HG03060 (cell line): ENCODE data around the gene PFKL.
"Not testable (repeated sequence)": the region's sequence is repeated elsewhere in the genome, so short reads cannot be mapped to it uniquely, and the experiment has no call there.

Source experiments
- ATAC-seq: cut with Tn5 transposase; IDR thresholded peaks from one replicate; pipeline ENCODE4 v1.9.1; 2021; ENCODE audit warnings: low read depth, moderate number of reproducible peaks; ENCODE audit not compliant: unreplicated experiment

The PFKL gene

DNA sequence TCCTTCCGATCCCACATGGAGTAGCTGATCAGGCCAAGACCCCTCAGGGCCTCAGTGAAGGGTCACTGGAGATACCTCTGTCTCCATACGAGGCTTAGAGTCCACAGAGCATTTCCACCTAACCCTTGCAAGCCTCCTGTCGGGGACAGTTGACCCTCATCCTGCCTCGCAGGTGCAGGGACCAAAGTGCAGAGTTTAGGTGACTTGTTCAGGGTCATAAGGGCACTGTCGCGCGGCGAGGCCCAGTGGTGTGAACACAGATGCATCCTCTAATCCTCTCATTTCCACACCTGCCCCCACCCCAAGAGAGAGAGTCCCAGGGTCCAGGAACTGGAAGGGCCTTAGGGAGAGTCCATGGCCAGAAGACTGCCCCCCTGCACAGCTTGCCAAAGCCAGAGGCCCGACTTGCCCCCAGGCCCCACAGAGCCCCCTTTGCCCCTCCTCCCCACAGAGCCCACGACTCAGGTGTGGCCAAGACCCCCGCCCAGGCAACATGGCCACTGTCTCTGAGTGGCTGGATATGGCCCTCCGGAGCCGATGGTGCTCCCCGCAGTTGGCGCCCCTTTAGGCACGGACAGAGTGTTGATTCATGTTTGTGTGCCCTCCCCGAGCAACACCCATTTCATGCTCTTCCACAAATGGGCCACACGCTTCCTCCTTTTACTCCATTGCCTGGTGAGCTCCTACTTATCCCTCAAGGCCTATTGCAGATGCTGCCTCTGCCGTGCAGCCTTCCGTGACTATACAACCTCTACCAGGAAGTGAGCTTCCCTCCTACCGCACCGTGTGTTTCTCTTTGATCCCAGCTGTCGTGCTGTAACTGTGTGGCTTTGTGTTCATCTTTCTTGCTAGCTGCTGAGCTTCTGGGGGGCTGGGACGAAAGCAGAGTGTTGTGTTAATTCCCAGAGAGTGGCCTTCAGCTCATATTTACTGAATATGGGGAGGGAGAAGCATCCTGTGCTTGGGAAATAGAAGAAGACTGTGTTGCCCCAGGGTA is 55.2 kb downstream of the PFKL start:
- no peak for ATAC-seq

DNA sequence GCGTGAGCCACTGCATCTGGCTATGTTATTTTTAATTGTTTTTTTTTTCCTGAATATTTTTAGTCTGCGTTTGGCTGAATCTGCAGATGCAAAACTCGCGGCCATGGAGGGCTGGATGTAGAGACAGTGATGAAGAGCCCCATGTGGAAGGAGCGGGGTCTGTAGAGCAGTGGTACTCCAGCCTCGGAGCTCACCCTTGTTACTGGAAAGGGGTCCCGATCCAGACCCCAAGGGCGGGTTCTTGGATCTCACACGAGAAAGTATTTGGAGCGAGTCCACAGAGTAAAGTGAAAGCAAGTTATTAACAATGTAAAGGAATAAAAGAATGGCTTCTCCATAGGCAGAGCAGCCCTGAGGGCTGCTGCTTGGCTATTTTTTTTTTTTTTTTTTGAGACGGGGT is 56.3 kb downstream of the PFKL start:
- no peak for ATAC-seq

DNA sequence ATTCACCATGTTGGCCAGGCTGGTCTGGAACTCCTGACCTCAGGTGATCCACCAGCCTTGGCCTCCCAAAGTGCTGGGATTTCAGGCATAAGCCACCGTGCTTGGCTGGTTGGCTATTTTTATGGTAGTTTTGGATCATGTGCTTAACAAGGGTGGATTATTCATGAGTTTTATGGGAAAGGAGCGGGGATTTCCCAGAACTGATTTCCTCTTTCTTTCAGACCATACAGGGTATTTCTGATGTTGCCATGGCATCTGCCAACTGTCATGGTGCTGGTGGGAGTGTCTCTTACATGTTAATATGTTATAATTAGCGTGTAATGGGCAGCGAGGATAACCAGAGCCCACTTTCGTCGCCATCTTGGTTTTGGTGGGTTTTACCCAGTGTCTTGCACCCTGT is 56.8 kb downstream of the PFKL start:
- no peak for ATAC-seq

- ATAC-seq = no peak
Observed at GRCh38 chr21:44357064-44357837, 57.4 kb downstream of the PFKL start.

DNA sequence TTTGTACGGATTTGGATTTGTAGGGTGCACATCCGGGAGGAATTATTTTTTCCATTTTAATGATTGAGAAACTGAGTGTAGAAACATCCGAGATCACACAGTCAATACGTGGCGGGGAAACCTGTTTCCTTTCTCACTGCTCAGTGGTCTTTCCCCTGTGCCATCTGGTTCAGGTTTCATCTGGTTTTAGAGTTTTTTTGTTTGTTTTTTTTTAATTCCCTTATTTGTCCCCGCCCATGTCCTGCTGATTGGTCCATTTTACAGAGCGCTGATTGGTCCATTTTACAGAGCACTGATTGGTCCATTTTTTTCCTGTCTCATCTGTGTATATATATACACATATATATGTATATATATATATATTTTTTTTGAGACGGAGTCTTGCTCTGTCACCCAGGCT is 59.5 kb downstream of the PFKL start:
- ATAC-seq = no peak

DNA sequence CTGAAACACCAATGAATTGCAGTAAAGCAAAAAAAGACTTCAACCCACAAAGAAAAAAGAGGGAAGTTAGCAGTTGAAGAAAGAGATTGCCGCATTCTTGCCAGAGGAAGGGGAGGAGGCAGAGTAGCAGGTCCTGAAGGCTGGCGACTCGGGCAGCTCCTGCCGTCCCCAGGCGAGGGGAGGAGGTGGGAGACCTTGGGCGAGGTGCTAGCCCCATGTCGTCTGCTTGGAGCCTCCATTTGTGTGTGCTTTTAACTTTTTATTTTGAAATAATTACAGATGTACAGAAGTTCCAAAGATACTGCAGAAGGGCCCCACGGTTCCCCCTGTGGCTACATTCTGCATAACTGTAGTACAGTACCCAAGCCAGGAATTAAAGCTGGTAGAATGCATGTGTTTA is 60.3 kb downstream of the PFKL start:
- ATAC-seq = no peak

GRCh38 chr21:44361903-44362302 is 62.0 kb downstream of the PFKL start:
- ATAC-seq = not testable (repeated sequence)

DNA sequence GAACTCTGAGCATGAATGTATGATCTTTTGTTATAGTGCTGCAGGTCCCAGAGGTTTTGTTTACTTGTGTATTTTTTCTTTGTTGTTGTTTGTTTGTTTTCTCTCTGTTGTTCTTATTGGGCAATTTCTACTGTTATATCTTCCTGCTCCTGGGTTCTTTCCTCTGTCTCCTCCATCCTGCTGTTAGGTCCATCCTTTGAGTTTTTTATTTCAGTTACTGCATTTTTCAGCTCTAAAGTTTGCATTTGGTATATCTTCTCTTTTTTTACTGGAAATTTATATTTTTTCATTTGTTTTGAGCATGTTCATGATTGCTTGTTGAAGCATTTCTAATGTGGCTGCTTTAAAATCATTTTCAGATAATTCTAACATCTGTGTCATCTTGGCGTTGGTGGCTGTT is 63.4 kb downstream of the PFKL start:
- no peak for ATAC-seq

- ATAC-seq = no peak
Observed at GRCh38 chr21:44364151-44365053, 64.5 kb downstream of the PFKL start.

DNA sequence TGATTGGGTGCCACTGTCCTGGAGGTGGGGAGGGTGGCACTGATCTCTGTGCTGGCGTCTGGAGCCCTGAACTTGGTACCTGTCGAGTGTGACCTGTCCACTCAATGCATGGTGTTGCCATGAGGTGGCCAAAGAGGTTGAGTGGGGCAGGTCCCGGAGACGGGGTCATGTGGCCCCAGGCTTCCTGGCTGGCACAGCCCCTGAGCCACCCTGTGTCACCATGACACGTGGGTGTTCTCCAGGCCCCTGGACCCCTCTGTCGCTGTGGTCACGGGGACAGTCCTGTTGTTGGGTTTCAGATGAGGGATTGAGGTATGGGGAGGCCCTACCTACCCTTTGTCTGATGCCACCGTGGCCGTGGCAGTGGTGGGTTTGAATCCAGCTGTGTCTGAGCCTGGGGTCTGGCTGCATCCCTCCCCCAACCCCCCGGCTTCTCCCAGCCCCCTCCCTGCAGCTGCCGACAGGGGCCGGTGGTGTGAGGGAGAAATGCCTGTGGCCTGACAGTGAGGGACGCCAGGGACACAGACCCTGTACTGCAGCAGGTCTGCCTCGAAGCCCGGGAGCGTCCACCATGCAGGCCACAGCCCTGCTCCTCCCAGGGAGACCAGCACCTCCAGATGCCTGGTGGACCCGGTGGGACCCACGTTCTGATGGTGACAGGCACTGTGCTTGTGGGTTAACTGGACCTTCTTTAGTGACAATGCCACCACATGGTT is 65.6 kb downstream of the PFKL start:
- no peak for ATAC-seq

DNA sequence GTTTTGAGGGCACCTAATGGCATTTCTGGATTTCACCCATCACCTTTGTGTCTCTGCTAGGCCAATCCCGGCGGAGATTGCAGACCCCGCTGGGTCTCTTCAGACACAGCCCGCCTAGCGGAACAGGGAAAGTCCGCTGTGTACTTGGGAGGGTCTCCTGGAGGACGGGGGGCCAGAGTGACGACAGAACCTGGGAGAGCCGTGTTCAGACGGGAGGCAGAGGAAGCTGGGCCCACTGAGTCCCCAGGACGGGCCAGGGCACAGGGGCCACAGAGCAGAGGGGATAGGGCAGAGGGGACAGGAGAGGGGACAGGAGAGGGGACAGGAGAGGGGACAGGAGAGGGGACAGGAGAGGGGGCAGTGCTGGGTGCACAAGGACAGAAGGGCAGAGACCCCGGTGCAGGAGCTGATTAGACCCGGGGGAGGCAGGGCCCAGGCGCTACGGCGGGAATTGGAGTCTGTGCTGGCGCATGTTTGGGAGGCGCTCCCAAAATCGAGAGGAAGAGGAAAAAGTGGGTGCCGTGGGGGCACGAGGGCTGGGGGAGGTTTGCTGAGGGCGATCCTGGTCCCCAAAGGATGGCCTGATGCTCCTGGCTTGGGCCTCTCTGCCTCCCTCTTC is 66.2 kb downstream of the PFKL start:
- no peak for ATAC-seq

GRCh38 chr21:44366586-44367211 is 66.8 kb downstream of the PFKL start:
- no peak for ATAC-seq

DNA sequence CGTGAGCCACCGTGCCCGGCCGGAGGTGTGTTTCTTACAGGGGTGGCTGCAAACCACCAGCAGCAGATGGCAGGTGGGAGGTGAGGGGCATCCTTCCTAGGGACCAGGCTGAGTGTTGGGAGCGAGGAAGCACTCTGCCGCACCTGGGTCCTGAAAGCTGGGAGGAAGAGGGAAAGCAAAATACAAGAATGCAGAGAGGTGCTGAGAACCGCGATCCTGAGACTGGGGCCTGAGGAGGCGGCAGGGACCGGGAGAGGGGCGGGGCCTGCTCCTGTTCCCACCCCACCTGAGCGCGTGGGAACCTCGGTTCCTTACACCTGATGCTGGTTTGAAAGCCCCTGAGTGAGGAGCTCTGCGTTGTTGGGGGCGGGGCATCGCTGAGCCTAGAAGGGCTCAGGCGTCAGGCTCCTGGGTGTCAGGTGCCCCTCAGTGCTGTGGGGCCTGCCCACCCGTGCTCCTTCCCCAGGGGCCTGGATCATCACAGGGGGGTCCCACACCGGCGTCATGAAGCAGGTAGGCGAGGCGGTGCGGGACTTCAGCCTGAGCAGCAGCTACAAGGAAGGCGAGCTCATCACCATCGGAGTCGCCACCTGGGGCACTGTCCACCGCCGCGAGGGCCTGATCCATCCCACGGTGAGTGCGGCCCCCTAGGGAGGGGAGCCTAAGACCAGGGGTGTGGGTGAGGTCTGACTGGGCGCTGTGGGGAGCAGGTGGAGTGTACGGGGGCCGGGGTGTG is 69.0 kb downstream of the PFKL start:
- ATAC-seq = no peak

GRCh38 chr21:44370027-44370735 is 70.3 kb downstream of the PFKL start:
- ATAC-seq = no peak

DNA sequence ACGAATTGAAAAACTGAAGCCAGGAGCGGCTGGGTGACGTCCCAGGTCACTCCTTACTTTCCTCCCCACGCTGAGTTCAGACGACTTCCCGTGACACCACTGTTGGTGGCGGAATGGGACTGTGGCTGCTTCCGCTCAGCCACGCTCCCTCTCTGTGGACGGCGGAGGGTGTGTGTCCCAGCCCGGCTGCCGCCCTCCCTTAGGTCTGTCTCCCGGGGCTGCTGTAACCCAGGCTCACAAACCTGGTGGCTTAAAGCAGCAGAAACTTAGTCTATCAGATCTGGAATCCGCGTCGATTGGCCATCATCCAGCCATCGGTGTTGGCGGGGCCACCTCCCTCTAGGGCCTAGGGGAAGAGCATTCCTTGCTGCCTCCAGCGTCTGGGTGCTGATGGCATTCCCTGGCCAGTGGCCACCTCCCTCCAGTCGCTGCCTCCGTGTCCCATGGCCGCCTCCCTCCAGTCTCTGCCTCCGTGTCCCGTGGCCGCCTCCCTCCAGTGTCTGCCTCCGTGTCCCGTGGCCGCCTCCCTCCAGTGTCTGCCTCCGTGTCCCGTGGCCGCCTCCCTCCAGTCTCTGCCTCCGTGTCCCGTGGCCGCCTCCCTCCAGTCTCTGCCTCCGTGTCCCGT is 71.0 kb downstream of the PFKL start:
- ATAC-seq = no peak

- no peak for ATAC-seq
Observed at GRCh38 chr21:44371596-44371995, 71.7 kb downstream of the PFKL start.

- no peak for ATAC-seq
Observed at GRCh38 chr21:44372616-44373015, 72.8 kb downstream of the PFKL start.
